ENCODE data around the gene TRAPPC4.
A peak's percentile ranks its signal among the peaks of the same experiment; 100 is the strongest.

Gene TRAPPC4

DNA sequence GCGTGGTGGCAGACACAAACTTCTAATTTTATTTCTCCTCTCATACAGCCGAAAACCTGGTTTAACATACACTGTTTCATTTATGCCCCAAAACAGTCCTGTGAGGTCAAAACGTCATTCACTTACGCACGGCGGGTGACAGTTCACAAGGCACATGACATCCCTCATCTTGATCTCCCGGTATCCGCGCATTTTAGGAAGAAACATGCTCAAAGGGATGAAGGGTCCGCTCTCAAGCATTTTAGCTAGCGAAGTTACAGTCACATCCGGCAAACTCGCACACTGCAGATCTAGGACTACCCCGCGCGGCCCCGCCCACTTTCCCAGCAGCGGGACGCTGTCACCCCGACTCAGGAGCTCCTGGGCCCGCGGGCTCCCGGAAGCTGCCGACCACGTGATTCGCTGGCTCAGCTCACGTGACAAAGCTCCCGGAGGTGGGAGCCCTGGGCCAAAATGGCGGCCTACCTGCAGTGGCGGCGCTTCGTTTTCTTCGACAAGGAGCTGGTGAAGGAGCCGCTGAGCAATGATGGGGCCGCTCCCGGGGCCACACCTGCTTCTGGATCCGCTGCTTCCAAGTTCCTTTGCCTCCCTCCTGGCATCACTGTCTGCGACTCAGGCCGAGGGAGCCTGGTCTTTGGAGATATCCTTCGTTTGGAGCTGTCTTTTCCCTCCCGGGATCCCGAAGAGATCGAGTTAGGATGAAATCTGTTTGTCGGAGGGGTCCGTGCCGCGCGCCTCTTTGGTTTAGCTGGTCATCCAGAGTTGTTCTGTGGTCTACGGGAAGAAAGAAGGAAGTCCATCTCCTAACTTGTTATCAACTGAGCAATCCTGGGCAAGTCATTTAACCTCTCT lies 49.0 kb downstream of the TRAPPC4 start, which contains the start of gene VPS11:
TSS of gene VPS11 (plus strand) at position 448 of the 852 bp plus-strand sequence. CDS start at position 454, 6 bp downstream.
- TF ChIP-seq, protein P1, sequence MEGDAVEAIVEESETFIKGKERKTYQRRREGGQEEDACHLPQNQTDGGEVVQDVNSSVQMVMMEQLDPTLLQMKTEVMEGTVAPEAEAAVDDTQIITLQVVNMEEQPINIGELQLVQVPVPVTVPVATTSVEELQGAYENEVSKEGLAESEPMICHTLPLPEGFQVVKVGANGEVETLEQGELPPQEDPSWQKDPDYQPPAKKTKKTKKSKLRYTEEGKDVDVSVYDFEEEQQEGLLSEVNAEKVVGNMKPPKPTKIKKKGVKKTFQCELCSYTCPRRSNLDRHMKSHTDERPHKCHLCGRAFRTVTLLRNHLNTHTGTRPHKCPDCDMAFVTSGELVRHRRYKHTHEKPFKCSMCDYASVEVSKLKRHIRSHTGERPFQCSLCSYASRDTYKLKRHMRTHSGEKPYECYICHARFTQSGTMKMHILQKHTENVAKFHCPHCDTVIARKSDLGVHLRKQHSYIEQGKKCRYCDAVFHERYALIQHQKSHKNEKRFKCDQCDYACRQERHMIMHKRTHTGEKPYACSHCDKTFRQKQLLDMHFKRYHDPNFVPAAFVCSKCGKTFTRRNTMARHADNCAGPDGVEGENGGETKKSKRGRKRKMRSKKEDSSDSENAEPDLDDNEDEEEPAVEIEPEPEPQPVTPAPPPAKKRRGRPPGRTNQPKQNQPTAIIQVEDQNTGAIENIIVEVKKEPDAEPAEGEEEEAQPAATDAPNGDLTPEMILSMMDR (IDR thresholded peaks at IDR 0.05; ENCODE audit: low read depth, low read length, missing control alignments) = no peak
- peak within 1 kb of the TSS; percentile 99 for H3K4me3 ChIP-seq (replicated peaks; ENCODE audit: low read depth, low read length)
- DNase-seq (ENCODE audit: extremely low read depth, low read depth) = peak; percentile 76

Measured in HFF-Myc (cell line).